AG08396 (cell line): Measurements from ENCODE around the gene TRAPPC14.
A peak's percentile ranks its signal among the peaks of the same experiment; 100 is the strongest.
"Not testable (repeated sequence)": the region's sequence is repeated elsewhere in the genome, so short reads cannot be mapped to it uniquely, and the experiment has no call there.

ENCODE experiments used
- DNase-seq: peaks from one replicate; pipeline ENCODE4 v3.0.0; 2012; ENCODE audit warnings: low spot score, mixed read lengths

TRAPPC14 gene

GRCh38 chr7:100153708-100154535 lies 4.6 kb downstream of the TRAPPC14 start:
- DNase-seq, result no peak

GRCh38 chr7:100152937-100153666 lies 5.4 kb downstream of the TRAPPC14 start:
- DNase-seq, result no peak

- no peak for DNase-seq
Observed at GRCh38 chr7:100152404-100152803, 6.1 kb downstream of the TRAPPC14 start.

GRCh38 chr7:100148559-100149328 lies 9.8 kb downstream of the TRAPPC14 start, which contains the start of gene LAMTOR4:
Gene LAMTOR4, plus strand, starts transcription at chr7:100148918. Its CDS starts 55 bp downstream, at chr7:100148973.
- DNase-seq, result peak; percentile 97

- no peak for DNase-seq
Observed at GRCh38 chr7:100148225-100148558, 10.3 kb downstream of the TRAPPC14 start.

GRCh38 chr7:100147278-100147677 lies 11.2 kb downstream of the TRAPPC14 start:
- DNase-seq, result no peak

GRCh38 chr7:100146350-100146749 lies 12.2 kb downstream of the TRAPPC14 start:
- not testable (repeated sequence) for DNase-seq

GRCh38 chr7:100142461-100142860 lies 16.1 kb downstream of the TRAPPC14 start:
- DNase-seq, result no peak

GRCh38 chr7:100141555-100141949 lies 17.0 kb downstream of the TRAPPC14 start:
- DNase-seq, result no peak

- no peak for DNase-seq
Observed at GRCh38 chr7:100137851-100138760, 20.4 kb downstream of the TRAPPC14 start.

GRCh38 chr7:100132697-100133151 lies 25.8 kb downstream of the TRAPPC14 start:
- peak; percentile 71 for DNase-seq

- DNase-seq, result no peak
Observed at GRCh38 chr7:100132126-100132525, 26.4 kb downstream of the TRAPPC14 start.

GRCh38 chr7:100130608-100131453 lies 27.7 kb downstream of the TRAPPC14 start:
- DNase-seq, result peak; percentile 76

- not testable (repeated sequence) for DNase-seq
Observed at GRCh38 chr7:100130220-100130607, 28.3 kb downstream of the TRAPPC14 start.

GRCh38 chr7:100128637-100128963 lies 29.9 kb downstream of the TRAPPC14 start:
- DNase-seq, result no peak

GRCh38 chr7:100127866-100128636 lies 30.5 kb downstream of the TRAPPC14 start:
- DNase-seq, result peak; percentile 26

- DNase-seq, result peak; percentile 94
Observed at GRCh38 chr7:100126931-100127865, 31.3 kb downstream of the TRAPPC14 start, which contains the start of gene MBLAC1. Gene MBLAC1, plus strand, starts transcription at chr7:100126967. Its CDS starts 429 bp downstream, at chr7:100127396.

- no peak for DNase-seq
Observed at GRCh38 chr7:100126239-100126930, 32.1 kb downstream of the TRAPPC14 start.
